Kidney (tissue), 14 donors: ENCODE results near the gene FBN1. TPM values are rescaled to one million over a fixed set of nuclear protein-coding genes. Genes with fewer than 3 reads are reported as not detected.

Experiments
- DNase-seq, 5 donors: peaks; one replicate each; pipeline ENCODE4 v3.0.0-alpha.2; 2013 to 2020
- FAIRE-seq: peaks from 2 replicates; lab custom pipeline; 2012; peaks lifted over from hg19 to GRCh38; lab: Jason Lieb, UNC
- H3K27ac ChIP-seq, 2 donors: one replicate each; pipeline ENCODE4 v1.7.0; 2013; ENCODE audit warnings: low read depth in 2 of 2, low read length in 2 of 2, inconsistent platforms in 1 of 2
- H3K27me3 ChIP-seq: one replicate; pipeline ENCODE4 v1.7.1; 2013; ENCODE audit warnings: low read length, inconsistent platforms; ENCODE audit not compliant: control insufficient read depth, insufficient read depth
- H3K36me3 ChIP-seq, 3 donors: one replicate each; pipeline versions ENCODE4 v1.7.0 to v1.7.1; 2013; ENCODE audit warnings: low read length in 3 of 3, control low read depth in 1 of 3, inconsistent platforms in 1 of 3; ENCODE audit not compliant: insufficient read depth in 3 of 3, control insufficient read depth in 2 of 3
- H3K4me1 ChIP-seq, 3 donors: one replicate each; pipeline versions ENCODE4 v1.7.0 to v1.7.1; 2013; ENCODE audit warnings: low read length in 3 of 3, inconsistent platforms in 1 of 3, low read depth in 1 of 3; ENCODE audit not compliant: control insufficient read depth in 2 of 3, insufficient read depth in 2 of 3
- H3K4me3 ChIP-seq, 3 donors: one replicate each; pipeline versions ENCODE4 v1.7.0 to v1.8.1; 2013; ENCODE audit warnings: low read length in 3 of 3, control low read depth in 1 of 3, inconsistent platforms in 1 of 3
- H3K9ac ChIP-seq, 3 donors: one replicate each; pipeline versions ENCODE4 v1.7.0 to v1.7.1; 2013; ENCODE audit warnings: low read length in 3 of 3, control low read depth in 1 of 3, inconsistent platforms in 1 of 3
- H3K9me3 ChIP-seq, 3 donors: one replicate each; pipeline versions ENCODE4 v1.7.0 to v1.7.1; 2013; ENCODE audit warnings: low read length in 3 of 3, control low read depth in 1 of 3, inconsistent platforms in 1 of 3; ENCODE audit not compliant: control insufficient read depth in 2 of 3, insufficient read depth in 1 of 3
- intact Hi-C: fragments of 100-400 bp; cut with DNase I; formaldehyde crosslinking; loops from one replicate; pipeline ENCODE4 v1.11.1; 2022
- polyA plus RNA-seq: library from polyadenylated mRNA; stranded (reverse); fragments of 350-450 nt; fragmentation: Illumina TruSeq; extraction: RNeasy Lipid Tissue Mini Kit (QIAGEN cat#74804); gene quantifications from one replicate; pipeline ENCODE4 v1.2.3, GENCODE V29; 2014; ENCODE audit warnings: low read depth, low replicate concordance; ENCODE audit not compliant: insufficient read depth
- total RNA-seq: library from RNA; stranded (reverse); fragmentation: NEBNext Ultra II Directional; extraction: Animal tissue kit (Norgen Biotek cat#: 25700); gene quantifications from one replicate; pipeline ENCODE4 v1.2.1, GENCODE V29; 2021
- TF ChIP-seq, protein P1 (sequence below): IDR thresholded peaks from 3 replicates; pipeline ENCODE4 v1.5.1; 2012; ENCODE audit warnings: mild to moderate bottlenecking, moderate library complexity, borderline replicate concordance; ENCODE audit not compliant: insufficient read depth; ENCODE audit errors: extremely low read depth
- donor health status: control.
- donor health status: control.
- donor health status: control.
- donor health status: control.
- donor health status: control.
- donor health status: DM: yes; HTN: yes; CAD: no.
- donor health status: Normal renal cell carcinoma (clear cell type).

Gene FBN1
- total and polyA plus RNA-seq, 2 donors from 2014 or later = 2.4 to 30.8 TPM

DNA sequence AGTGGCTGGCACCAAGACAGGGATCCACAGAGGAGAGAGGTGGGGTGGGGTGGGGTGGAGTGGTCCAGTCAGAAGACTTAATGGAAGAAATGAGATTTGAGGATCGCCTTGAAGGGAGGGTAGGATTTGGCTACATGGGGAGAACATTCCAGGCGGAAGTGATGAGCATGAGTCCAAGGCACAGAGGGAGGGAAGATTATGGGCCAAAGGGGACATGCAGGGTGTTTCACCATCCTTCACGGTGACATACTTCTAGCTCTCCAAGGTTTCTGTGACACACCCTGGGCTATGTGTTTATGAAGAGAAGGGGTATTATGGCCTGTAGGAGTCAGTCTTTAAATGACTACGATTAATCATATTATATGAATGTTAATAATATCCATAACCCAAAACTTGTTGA, 7.7 kb upstream of the FBN1 start:
- no peak overlapping the region for H3K4me3 ChIP-seq
- intact Hi-C loops = no loop called here
- FAIRE-seq = no peak

DNA sequence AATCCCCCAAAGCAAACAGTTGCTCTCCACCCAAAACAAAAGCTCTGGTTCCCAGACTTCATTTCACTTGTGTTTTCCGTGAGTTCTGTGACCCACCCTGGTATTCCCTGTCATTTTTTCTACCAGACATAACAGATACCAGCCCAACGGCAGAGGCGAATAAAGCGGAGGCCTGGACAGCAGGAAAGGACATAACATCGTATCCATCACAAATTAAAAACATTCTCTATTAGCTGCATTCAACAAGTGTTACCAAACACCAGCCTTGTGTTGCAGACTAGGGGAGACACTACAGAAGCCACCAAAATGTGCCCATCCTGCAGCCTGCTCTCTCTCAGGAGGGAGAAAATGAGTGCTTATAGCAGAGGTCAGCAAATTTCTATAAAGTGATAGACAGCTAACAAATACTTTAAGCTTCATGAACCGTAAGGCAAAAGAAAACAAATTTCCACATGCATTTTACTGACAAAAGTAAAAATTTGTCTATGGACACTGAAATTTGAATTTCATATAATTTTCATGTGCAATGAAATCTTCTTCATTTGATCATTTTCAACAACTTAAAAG, 7.1 kb upstream of the FBN1 start:
- no peaks in the 10 kb centered on the region for H3K27me3 ChIP-seq
- intact Hi-C loops = no loop called here
- H3K9me3 ChIP-seq = no peaks in the 10 kb centered on the region
- H3K4me1 ChIP-seq = no peaks in the 10 kb centered on the region
- FAIRE-seq (no peak), DNase-seq (no peak)
- TF ChIP-seq, protein P1, sequence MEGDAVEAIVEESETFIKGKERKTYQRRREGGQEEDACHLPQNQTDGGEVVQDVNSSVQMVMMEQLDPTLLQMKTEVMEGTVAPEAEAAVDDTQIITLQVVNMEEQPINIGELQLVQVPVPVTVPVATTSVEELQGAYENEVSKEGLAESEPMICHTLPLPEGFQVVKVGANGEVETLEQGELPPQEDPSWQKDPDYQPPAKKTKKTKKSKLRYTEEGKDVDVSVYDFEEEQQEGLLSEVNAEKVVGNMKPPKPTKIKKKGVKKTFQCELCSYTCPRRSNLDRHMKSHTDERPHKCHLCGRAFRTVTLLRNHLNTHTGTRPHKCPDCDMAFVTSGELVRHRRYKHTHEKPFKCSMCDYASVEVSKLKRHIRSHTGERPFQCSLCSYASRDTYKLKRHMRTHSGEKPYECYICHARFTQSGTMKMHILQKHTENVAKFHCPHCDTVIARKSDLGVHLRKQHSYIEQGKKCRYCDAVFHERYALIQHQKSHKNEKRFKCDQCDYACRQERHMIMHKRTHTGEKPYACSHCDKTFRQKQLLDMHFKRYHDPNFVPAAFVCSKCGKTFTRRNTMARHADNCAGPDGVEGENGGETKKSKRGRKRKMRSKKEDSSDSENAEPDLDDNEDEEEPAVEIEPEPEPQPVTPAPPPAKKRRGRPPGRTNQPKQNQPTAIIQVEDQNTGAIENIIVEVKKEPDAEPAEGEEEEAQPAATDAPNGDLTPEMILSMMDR = no peak
- H3K27ac ChIP-seq = no peak overlapping the region
- no peak overlapping the region for H3K4me3 ChIP-seq
- H3K9ac ChIP-seq = no peak overlapping the region
- no peaks in the 10 kb centered on the region for H3K36me3 ChIP-seq

More for the DNA sequence above, 7.7 kb upstream of the FBN1 start:
- TF ChIP-seq, protein P1 = no peak
- no peaks in the 10 kb centered on the region for H3K36me3 ChIP-seq
- DNase-seq = no peak
- H3K27me3 ChIP-seq = no peaks in the 10 kb centered on the region
- H3K9me3 ChIP-seq = no peaks in the 10 kb centered on the region
- no peak overlapping the region for H3K9ac ChIP-seq
- no peaks in the 10 kb centered on the region for H3K4me1 ChIP-seq
- H3K27ac ChIP-seq = no peak overlapping the region

DNA sequence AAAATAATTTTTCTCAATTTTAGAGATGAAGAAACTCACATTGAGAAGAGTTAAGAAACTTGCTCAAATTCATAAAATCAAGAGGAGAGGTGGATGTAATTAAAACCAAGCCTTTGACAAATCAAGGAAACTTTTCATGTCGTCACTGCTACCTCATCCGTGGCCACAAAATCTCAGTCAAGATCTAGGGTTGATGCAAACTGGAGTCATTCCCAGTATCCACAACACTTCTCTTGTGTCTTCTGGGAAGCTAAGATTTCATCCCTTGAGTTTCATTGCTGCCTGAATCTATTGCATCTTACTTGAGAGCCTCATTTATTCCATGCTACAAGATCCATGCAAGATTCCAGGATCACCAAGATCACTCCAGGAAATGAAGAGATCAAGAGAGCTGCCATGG, 5.4 kb upstream of the FBN1 start:
- Histone ChIP-seq H3K27ac (no peak overlapping the region), H3K4me1 (no peaks in the 10 kb centered on the region), H3K4me3 (no peak overlapping the region), H3K9me3 (no peaks in the 10 kb centered on the region), H3K9ac (no peak overlapping the region), H3K36me3 (no peaks in the 10 kb centered on the region), H3K27me3 (no peaks in the 10 kb centered on the region)
- no peak for DNase-seq
- TF ChIP-seq, protein P1 = no peak
- intact Hi-C loops = no loop called here
- no peak for FAIRE-seq

DNA sequence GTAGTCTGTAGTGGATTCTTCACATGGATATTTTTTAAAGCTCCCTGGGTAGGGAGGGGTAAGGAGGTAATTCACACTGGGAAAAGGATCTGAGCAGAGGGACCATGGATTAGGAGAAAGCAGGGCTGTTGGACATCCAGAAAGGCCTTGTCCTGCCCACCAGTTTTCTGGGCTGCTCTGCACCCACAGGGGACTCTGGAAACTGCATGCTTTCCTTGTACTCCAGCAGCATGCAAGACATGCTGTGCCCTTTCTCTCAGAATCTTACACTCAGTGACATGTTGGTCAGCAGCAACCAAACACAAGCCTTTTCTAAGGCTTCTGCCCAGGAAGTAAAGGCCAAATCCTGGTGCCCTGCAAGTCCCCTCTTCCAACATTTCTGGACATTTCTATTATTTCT, 2.5 kb upstream of the FBN1 start:
- no peak overlapping the region for H3K9ac ChIP-seq
- FAIRE-seq = no peak
- no peak overlapping the region for H3K27ac ChIP-seq
- no peak overlapping the region for H3K4me3 ChIP-seq
- no peaks in the 10 kb centered on the region for H3K27me3 ChIP-seq
- H3K9me3 ChIP-seq = no peaks in the 10 kb centered on the region
- H3K36me3 ChIP-seq = no peaks in the 10 kb centered on the region
- TF ChIP-seq, protein P1 = no peak
- H3K4me1 ChIP-seq = peaks cover 0 to 3% (median 0%) of the 10 kb centered on the region in 3 donors
- peak in 2 of 5 donors; percentile 22 to 47 for DNase-seq
- intact Hi-C loops = no loop called here
